ENCODE results near the gene MAP3K10. TPM values are rescaled to one million over a fixed set of nuclear protein-coding genes. Genes with fewer than 3 reads are reported as not detected.

MAP3K10 gene
- total RNA-seq, 1 donor from 2014 or later = 22.7 TPM

GRCh38 chr19:40147338-40147692, 43.9 kb upstream of the MAP3K10 start:
- DNase-seq (ENCODE audit: low spot score) = no peak
- no peak overlapping the region for H3K4me3 Mint-ChIP-seq (ENCODE audit: unreplicated experiment)
- TF ChIP-seq CTCF (IDR thresholded peaks at IDR 0.05) = no peak
- no peaks in the 10 kb centered on the region for H3K36me3 Mint-ChIP-seq (ENCODE audit: low read depth)
- H3K27me3 Mint-ChIP-seq (ENCODE audit: low read depth) = no peaks in the 10 kb centered on the region
- no peaks in the 10 kb centered on the region for H3K9me3 Mint-ChIP-seq (ENCODE audit: low read depth)
- H3K27ac Mint-ChIP-seq (ENCODE audit: unreplicated experiment) = peak overlapping the region; percentile 82
- peaks cover 25% of the 10 kb centered on the region for H3K4me1 Mint-ChIP-seq (ENCODE audit: low read depth)

DNA sequence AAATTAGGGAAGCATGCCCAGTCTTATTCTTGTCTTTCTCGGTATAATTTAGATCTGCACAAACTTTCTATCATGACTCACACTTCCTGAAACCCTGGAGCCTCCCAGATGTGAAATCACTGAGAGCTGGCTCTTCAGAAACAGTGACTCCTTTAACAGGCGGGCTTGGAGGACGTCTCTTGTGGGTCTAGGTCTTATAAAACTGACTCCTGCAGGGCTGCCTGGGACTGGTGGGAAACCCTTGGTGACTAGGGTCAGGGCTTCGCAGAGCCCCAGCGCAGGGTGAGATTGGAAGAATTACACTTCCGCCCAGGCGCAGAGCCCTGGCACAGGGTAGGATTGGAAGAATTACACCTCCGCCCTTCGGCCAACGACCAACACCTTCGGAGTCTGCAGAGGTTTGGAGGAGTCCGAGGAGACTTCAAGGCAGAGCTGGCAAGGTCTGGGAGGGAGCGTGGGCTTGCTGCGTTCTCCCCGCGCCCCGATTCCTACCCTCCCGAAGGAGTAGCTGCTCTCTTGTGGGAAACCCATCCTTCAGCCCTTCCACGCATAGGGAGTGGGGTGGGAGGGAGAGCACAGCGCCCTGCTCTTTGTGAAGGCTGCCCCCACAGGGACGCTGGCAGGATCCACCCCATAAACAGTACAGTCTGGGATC, 43.4 kb upstream of the MAP3K10 start:
- Mint-ChIP-seq H3K9me3 (ENCODE audit: low read depth) (no peaks in the 10 kb centered on the region), H3K4me3 (ENCODE audit: unreplicated experiment) (no peak overlapping the region), H3K4me1 (ENCODE audit: low read depth) (peaks cover 25% of the 10 kb centered on the region), H3K36me3 (ENCODE audit: low read depth) (no peaks in the 10 kb centered on the region), H3K27me3 (ENCODE audit: low read depth) (no peaks in the 10 kb centered on the region), H3K27ac (ENCODE audit: unreplicated experiment) (peak overlapping the region; percentile 82)
- no peak for DNase-seq (ENCODE audit: low spot score)
- TF ChIP-seq CTCF (IDR thresholded peaks at IDR 0.05) = no peak

- H3K9me3 Mint-ChIP-seq (ENCODE audit: low read depth) = no peaks in the 10 kb centered on the region
- no peak for TF ChIP-seq CTCF (IDR thresholded peaks at IDR 0.05)
- H3K27me3 Mint-ChIP-seq (ENCODE audit: low read depth) = no peaks in the 10 kb centered on the region
- H3K27ac Mint-ChIP-seq (ENCODE audit: unreplicated experiment) = no peak overlapping the region
- no peak overlapping the region for H3K4me3 Mint-ChIP-seq (ENCODE audit: unreplicated experiment)
- DNase-seq (ENCODE audit: low spot score) = no peak
- H3K36me3 Mint-ChIP-seq (ENCODE audit: low read depth) = no peaks in the 10 kb centered on the region
- H3K4me1 Mint-ChIP-seq (ENCODE audit: low read depth) = peaks cover 13% of the 10 kb centered on the region
These were observed 41.7 kb upstream of the MAP3K10 start for GRCh38 chr19:40149501-40149900.

DNA sequence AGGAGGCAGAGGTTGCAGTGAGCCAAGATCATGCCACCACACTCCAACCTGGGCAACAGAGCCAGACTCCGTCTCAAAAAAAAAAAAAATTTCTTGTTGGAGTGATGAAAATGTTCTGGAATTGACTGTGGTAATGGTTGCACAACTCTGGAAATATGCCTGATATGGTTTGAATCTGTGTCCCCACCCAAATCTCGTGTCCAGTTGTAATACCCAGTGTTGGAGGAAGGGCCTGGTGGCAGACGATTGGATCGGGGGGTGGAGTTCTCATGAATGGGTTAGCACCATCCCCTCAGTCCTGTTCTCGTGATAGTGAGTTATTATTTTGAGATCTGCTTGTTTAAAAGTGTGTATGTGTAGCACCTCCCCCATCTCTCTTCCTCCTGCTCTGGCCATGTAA, 41.1 kb upstream of the MAP3K10 start:
- Mint-ChIP-seq H3K4me3 (ENCODE audit: unreplicated experiment) (no peak overlapping the region), H3K27ac (ENCODE audit: unreplicated experiment) (no peak overlapping the region), H3K9me3 (ENCODE audit: low read depth) (no peaks in the 10 kb centered on the region), H3K4me1 (ENCODE audit: low read depth) (peaks cover 13% of the 10 kb centered on the region), H3K27me3 (ENCODE audit: low read depth) (no peaks in the 10 kb centered on the region), H3K36me3 (ENCODE audit: low read depth) (no peaks in the 10 kb centered on the region)
- DNase-seq (ENCODE audit: low spot score) = no peak
- TF ChIP-seq CTCF (IDR thresholded peaks at IDR 0.05) = no peak

GRCh38 chr19:40154121-40154680, 37.0 kb upstream of the MAP3K10 start:
- H3K4me1 Mint-ChIP-seq (ENCODE audit: low read depth) = peaks cover 4% of the 10 kb centered on the region
- peaks cover 2% of the 10 kb centered on the region for H3K27me3 Mint-ChIP-seq (ENCODE audit: low read depth)
- DNase-seq (ENCODE audit: low spot score) = peak; percentile 30
- no peak overlapping the region for H3K4me3 Mint-ChIP-seq (ENCODE audit: unreplicated experiment)
- peaks cover 3% of the 10 kb centered on the region for H3K9me3 Mint-ChIP-seq (ENCODE audit: low read depth)
- no peak overlapping the region for H3K27ac Mint-ChIP-seq (ENCODE audit: unreplicated experiment)
- H3K36me3 Mint-ChIP-seq (ENCODE audit: low read depth) = no peaks in the 10 kb centered on the region
- TF ChIP-seq CTCF (IDR thresholded peaks at IDR 0.05) = no peak

All from chondrocyte (in vitro differentiated cells).